ENCODE data around the gene ALG12.

Gene ALG12

DNA sequence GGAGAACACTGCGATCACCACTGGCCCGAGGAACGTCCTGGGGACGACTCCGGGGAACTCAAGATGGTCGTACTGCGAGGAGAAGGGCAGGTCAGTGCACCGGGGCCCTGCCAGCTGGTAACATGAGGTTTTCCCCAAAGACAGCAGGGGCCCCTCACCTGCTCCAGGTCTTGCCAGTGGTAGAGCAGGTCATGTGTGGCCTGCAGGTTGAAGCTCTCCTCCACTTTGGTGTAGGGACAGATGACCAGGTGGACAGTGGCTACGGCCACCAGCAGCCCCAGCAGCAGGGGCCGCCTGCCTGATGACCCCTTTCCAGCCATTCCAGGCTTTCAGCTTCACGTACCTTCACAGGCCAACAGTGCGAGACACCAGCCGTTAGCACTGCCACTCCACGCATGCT is 4.8 kb downstream of the ALG12 start:
- no peak overlapping the region for H3K4me3 ChIP-seq (ENCODE audit: low read depth, low read length)
- no peak for DNase-seq (ENCODE audit: low read depth)
- TF ChIP-seq, protein P1, sequence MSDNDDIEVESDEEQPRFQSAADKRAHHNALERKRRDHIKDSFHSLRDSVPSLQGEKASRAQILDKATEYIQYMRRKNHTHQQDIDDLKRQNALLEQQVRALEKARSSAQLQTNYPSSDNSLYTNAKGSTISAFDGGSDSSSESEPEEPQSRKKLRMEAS (IDR thresholded peaks at IDR 0.05; ENCODE audit: low read depth, low read length), result no peak
- TF ChIP-seq, protein P2, sequence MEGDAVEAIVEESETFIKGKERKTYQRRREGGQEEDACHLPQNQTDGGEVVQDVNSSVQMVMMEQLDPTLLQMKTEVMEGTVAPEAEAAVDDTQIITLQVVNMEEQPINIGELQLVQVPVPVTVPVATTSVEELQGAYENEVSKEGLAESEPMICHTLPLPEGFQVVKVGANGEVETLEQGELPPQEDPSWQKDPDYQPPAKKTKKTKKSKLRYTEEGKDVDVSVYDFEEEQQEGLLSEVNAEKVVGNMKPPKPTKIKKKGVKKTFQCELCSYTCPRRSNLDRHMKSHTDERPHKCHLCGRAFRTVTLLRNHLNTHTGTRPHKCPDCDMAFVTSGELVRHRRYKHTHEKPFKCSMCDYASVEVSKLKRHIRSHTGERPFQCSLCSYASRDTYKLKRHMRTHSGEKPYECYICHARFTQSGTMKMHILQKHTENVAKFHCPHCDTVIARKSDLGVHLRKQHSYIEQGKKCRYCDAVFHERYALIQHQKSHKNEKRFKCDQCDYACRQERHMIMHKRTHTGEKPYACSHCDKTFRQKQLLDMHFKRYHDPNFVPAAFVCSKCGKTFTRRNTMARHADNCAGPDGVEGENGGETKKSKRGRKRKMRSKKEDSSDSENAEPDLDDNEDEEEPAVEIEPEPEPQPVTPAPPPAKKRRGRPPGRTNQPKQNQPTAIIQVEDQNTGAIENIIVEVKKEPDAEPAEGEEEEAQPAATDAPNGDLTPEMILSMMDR (IDR thresholded peaks at IDR 0.05; ENCODE audit: low read depth, low read length), result no peak
- TF ChIP-seq MYC (IDR thresholded peaks at IDR 0.05; ENCODE audit: low read depth, low read length) (no peak), POLR2A (IDR thresholded peaks at IDR 0.05; ENCODE audit: extremely low read depth, insufficient read length) (no peak)

DNA sequence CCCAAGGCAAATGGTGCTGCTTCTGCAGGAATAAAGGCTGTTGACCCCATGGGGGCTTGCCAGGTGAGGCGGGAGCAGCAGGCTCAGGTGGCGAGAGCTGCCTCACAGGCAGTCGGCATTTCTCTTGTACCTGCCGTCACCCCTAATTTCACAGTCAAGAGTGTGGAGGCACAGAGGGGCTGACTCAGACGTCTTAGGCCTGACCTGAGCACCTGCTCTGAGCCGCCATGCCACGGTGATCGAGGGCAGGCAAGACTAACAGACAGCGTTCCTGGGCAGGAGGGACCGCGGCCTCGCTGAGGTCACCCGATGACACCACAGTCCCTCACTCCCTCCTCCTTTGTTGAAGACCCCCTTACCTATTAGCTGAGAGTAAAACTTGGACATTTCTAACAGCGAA is 5.2 kb downstream of the ALG12 start:
- no peak for TF ChIP-seq POLR2A (IDR thresholded peaks at IDR 0.05; ENCODE audit: extremely low read depth, insufficient read length)
- TF ChIP-seq, protein P2 (IDR thresholded peaks at IDR 0.05; ENCODE audit: low read depth, low read length), result no peak
- TF ChIP-seq, protein P1 (IDR thresholded peaks at IDR 0.05; ENCODE audit: low read depth, low read length), result no peak
- no peak overlapping the region for H3K4me3 ChIP-seq (ENCODE audit: low read depth, low read length)
- DNase-seq (ENCODE audit: low read depth), result no peak

DNA sequence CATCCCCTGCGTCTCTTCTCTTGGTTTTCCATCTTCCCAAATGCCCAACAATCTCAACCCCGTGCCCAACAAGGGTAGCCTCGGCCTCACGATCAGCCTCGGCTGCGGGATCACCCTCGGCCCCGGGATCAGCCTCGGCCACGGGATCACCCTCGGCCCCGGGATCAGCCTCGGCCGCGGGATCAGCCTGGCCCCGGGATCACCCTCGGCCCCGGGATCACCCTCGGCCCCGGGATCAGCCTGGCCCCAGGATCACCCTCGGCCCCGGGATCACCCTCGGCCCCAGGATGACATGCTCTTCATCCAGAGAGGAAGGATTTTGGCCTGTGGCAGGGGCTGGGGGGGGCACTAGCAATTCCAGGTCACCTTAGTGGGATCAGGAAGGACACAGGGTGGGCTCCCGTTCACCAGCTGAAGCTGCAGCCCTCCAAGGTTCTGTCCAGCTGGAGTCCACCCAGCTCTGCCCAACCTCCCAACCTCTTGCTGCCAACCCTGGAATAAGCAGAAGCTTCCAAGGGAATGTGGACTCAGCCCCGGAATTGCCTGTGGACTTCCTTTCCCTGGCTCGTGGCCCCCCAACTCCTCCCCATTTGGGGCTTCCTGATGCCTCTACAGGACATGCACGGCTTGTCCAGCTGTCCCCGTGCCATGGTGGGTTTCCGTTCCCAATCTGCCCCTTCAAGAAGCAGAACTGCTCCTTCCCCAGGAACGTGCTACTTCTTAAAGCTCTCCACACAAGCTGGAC is 6.2 kb downstream of the ALG12 start:
- H3K4me3 ChIP-seq (ENCODE audit: low read depth, low read length), result no peak overlapping the region
- TF ChIP-seq, protein P2 (IDR thresholded peaks at IDR 0.05; ENCODE audit: low read depth, low read length), result no peak
- TF ChIP-seq MYC (IDR thresholded peaks at IDR 0.05; ENCODE audit: low read depth, low read length) (no peak), POLR2A (IDR thresholded peaks at IDR 0.05; ENCODE audit: extremely low read depth, insufficient read length) (no peak)
- DNase-seq (ENCODE audit: low read depth), result no peak

DNA sequence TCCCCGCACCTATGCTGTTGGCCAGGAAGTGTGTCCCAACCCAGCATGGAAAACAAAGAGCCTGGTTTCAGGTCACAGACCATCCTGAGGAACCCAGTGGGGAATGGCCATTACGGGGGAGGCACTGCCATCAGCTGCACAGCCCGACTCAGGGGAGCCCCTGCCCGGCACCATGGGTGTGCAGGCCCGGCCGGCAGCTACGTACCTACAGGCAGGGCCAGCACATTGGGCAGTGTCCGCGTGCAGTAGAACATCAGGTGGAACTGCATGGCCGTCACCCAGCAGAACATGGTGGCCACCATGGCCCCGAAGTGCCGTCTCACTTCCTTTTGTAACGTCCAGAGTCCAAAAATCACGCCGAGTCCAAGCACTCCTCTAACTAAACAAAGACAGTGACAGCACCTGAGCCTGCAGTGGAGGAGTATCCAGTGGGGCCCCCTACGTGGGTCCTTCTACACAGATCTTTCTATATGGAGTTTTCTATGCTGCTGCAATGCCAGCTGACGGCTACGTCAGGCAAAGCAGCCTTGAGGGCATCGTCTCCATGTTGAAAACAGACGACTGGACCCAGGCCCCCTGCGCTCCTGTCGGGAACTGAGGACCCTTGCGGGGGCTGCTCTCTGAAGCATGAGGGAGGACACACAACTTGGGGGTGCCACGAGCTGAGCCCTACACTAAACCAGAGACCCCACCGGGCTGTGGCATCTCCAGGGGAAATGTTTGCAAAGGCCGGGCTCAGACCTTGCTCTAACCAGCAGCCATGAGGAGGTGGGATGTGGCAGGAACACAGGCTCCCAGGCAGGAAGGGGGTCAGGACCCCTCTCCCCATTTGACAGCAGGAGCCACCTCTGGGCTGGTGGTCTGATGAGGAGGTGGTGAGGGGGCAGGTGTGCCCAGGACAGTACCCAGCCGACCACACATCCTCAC is 7.7 kb downstream of the ALG12 start:
- no peak for TF ChIP-seq MYC (IDR thresholded peaks at IDR 0.05; ENCODE audit: low read depth, low read length)
- TF ChIP-seq POLR2A (IDR thresholded peaks at IDR 0.05; ENCODE audit: extremely low read depth, insufficient read length), result no peak
- TF ChIP-seq, protein P1 (IDR thresholded peaks at IDR 0.05; ENCODE audit: low read depth, low read length), result no peak
- TF ChIP-seq, protein P2 (IDR thresholded peaks at IDR 0.05; ENCODE audit: low read depth, low read length), result no peak
- H3K4me3 ChIP-seq (ENCODE audit: low read depth, low read length), result no peak overlapping the region
- DNase-seq (ENCODE audit: low read depth), result no peak

DNA sequence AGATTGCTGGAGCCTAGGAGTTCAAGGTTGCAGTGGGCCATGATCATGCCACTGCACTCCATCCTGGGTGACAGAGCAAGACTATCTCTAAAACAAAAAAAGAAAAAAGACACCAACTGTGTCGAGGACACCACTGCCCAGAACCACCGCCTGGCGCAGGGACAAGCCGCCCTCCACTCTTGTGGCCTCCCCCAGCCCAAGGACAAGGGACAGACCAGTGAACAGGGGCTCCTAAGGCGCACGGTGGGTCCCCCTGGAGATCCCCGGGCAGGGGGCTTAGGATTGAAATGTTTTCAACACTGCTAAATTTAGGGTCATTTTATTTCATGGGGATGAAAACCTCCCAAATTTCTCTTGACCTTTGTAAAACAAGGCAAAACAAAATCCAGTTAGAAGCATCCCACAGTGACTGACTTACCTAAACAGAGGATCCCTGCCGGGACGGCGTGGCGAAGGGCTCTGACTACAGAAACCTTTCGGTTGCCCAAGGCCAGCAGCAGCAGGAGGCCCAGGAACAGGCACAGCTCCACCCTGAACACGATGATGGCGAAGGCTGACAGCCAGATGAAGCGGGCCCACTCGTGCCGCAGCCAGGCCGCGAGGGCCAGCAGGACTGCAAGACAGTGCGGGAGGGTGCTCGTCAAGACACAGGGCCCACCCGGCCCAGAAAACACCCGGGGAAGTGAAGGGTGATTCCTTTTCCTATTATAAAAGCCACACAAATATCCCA is 8.6 kb downstream of the ALG12 start:
- TF ChIP-seq MYC (IDR thresholded peaks at IDR 0.05; ENCODE audit: low read depth, low read length) (no peak), POLR2A (IDR thresholded peaks at IDR 0.05; ENCODE audit: extremely low read depth, insufficient read length) (no peak)
- TF ChIP-seq, protein P1 (IDR thresholded peaks at IDR 0.05; ENCODE audit: low read depth, low read length), result no peak
- TF ChIP-seq, protein P2 (IDR thresholded peaks at IDR 0.05; ENCODE audit: low read depth, low read length), result no peak
- no peak for DNase-seq (ENCODE audit: low read depth)
- no peak overlapping the region for H3K4me3 ChIP-seq (ENCODE audit: low read depth, low read length)

Measured in NB4 (cell line).